Middle frontal gyrus (tissue), 1 donor: ENCODE measurements around the gene STX10.
A peak's percentile ranks its signal among the peaks of the same experiment; 100 is the strongest.

Source experiments
- DNase-seq: peaks from one replicate; pipeline ENCODE4 v3.0.0-alpha.2; 2015; ENCODE audit warnings: low spot score; ENCODE audit errors: extremely low spot score

STX10 gene

GRCh38 chr19:13120031-13120430, 30.1 kb downstream of the STX10 start:
- no peak for DNase-seq

DNA sequence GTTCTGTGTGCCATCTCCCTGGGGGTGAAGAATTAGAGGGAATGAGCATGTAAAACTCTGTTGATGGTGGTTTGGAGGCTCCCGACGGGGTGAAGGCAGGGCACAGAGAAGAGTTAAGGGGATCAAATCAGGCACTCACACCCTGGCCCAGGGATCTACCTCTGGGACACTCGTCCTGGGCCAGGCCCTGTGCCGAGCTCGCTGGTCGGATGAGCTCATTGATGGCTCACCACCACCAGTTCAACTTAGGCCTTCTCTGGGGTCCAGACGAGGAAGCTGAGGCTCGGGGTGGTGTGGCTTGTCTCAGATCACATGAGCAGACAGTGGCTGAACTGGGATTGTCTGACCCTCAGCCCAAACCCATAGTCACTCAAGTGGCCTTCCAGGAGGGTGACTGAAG, 30.5 kb downstream of the STX10 start:
- DNase-seq, result no peak

DNA sequence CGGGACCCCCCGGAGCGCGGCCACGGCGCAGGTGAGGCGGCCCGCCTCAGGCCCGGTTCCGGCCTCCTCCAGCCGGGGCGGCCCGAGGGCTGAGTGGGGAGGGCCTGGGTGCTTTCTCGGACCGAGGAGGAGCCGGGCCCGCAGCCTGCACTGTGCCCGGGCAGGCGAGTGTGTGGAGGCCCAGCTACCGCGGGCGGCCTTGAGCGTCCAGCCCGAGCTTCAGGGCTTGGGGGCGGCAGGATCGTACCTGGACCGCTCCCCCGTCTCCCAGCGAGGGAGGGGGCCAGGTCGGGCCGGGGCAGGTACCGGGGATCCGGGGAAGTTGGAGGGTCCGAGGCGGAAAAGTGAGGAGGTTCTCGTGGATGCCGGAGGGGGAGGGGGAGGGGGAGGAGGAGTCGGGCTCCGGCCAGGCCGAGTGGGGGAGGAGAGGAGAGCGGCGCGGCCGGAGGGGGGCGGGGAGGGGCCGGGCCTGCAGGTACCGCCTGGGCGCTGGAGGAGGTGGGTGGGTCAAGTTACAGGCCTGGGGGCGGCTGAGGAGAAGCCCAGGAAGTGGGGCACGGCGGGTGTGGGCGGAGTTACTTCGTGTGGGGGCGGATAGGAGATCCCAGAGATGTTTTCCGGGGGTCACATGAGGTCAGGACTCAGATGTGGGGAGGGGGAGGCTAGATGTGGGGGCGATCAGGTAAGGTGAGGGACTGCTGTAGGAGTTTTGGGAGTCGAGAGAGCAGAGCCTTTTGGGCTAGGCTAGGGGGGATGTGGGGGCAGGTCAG, 31.6 kb downstream of the STX10 start:
- DNase-seq, result no peak

DNA sequence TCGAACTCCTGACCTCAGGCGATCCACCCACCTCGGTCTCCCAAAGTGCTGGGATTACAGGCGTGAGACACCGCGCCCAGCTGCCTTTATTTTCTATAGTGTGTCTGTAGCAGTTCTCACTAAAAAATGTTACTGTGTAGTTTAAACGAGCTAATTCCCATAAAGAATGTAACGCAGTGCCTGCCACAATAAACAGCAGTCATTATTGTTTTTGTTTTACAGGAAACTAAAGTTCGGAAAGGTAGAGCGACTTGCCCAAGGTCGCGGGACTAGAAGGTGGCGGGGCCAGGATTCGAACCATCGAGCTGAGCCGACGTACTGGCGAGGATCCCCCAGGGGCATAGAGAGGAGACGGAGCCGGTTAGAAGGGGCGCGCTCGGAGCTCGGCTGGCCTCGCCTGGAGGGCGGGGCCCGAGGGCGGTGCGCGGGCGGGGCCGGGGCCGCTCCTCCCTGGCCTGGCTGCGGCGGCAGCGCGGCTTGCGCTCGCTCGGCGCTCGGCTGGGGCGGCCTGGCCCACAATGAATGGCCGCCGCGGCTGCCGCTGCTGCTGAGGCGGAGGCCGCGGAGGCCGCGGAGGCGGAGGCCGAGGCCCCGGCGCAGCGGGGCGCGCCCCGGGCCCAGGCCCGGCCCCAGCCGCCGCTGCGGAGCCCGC, 32.3 kb downstream of the STX10 start, which contains the start of gene NACC1:
NACC1 (plus strand) TSS at position 493 of the 652 bp plus-strand sequence. CDS start 16,944 bp downstream, outside the sequence.
- peak; percentile 86 for DNase-seq

GRCh38 chr19:13117176-13117771, 32.9 kb downstream of the STX10 start:
- no peak for DNase-seq

DNA sequence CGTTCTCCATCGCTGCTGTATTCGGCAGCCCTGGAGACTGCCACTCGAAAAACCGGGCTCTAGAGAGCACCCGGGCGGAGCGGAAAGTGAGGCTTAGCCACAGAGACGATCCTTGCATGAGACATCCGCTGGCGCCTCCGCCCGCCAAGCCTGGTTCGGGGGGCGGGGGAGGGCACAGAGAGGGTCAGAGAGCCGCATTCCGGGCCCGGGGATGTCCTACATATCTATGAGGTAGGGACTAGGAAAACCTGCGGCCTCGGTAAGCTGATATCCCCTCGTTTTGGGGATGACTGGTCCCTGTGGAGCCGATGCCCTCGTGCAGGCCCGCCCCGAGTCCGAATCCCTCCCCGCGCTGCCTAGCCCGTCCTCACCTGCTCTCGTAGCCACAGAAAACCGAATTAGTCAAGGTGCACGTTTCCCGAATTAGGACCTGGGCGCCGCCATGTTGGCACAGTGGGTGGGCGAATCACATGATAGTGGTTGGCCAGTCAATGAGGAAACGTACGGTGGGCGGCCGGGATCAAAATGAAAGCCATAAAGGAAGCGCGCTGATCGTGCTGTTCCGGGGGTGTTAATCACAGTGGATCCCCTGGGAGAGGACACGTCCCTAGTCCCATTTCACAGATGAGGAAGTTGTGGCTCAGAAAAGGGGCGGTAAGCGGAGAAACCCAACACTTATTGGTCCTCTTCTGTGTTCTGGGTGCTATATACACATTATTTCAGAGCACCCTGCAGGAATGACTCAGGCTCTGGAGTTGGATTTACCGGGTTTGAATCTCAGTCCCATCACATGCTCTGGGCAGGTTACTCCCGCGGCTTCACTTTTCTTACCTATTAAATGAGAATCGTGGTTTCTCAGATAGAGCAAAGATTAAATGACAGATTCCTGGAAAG, 33.6 kb downstream of the STX10 start, which contains the start of gene TRMT1:
TRMT1 (minus strand) TSS at position 459 of the 894 bp plus-strand sequence; CDS start at position 118, 341 bp downstream.
- peak; percentile 83 for DNase-seq

GRCh38 chr19:13115936-13116281, 34.3 kb downstream of the STX10 start:
- no peak for DNase-seq

DNA sequence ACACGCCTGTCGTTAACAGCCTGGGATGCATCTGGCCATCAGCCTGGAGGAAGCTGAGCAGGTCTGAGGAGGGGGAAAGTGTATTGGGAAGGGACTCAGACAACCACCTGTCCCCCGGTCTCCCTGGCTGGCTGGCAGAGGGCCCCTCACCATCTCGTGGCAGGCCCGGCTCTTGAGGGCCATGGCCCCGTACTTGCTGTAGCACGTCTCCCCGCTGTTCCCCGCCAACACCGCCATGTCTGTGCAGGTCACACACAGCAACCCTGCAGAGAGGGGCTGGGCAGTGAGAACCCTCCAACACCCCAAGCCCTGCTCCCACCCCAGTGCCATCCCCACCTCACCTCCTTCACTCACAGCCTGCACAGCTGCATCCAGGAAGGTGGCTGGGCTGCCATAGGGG, 37.6 kb downstream of the STX10 start:
- DNase-seq, result no peak

DNA sequence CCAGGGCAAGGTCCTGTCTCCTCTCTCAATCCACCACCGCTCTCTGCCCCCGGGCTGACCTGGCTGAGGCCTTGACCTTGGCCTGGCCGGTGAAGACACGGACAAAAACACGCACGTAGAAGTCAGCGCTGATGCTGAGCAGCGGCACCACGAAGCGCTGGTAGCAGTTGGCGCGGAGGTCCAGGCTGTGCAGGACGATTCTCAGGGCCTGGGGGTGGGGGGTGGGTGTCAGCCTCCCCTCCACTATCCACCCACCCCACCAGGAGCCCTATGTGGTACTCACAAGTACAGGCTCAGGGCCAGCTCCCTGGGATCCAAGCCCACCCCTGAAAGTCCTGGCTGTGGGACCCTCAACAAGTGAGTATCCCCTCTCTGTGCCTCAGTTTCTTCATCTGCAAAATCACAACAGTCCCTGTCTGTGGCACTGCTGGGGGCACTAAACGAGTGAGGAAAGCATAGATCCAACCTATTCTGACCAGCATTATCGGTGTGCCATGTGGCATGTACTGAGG, 40.0 kb downstream of the STX10 start:
- no peak for DNase-seq

GRCh38 chr19:13109361-13110098, 40.6 kb downstream of the STX10 start:
- no peak for DNase-seq

GRCh38 chr19:13104848-13105711, 45.1 kb downstream of the STX10 start:
- DNase-seq, result no peak

GRCh38 chr19:13104360-13104847, 45.8 kb downstream of the STX10 start:
- no peak for DNase-seq

DNA sequence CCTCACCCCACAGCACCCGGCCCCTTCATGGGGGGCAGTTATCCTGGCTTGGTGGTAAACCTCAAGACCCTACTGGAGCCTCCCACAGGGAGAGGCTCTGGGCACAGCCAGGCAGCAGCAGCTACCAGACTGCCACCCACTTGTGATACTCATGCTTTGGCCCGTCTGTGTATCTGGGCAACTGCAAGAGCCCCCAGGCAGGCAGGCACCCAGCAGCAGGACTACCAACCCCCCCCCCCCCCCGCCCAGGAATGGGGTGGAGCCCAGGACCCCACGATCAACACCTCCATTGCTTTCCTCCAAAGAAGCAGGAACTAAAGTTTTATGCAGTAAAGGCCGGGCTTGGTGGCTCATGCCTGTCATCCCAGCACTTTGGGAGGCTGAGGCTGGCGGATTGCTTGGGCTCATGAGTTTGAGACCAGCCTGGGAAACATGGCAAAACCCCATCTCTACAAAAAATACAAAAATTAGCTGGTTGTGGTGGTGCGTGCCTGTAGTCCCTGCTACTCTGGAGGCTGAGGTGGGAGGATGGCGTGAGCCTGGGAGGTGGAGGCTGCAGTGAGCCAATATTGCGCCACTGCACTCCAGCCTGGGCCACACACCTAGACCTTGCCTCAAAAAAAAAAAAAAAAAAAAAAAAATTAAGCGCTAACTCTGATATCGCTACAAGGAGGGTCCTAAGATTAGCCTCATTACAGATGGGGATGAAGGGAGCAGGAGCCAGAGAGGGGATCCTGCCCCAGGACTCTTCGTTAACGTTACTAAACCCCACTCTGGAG, 46.4 kb downstream of the STX10 start:
- DNase-seq, result no peak

GRCh38 chr19:13102666-13103580, 47.3 kb downstream of the STX10 start, which contains the start of gene LYL1:
TSS of gene LYL1 (minus strand) at chr19:13102858. CDS start at chr19:13101171, 1,687 bp downstream.
- no peak for DNase-seq

DNA sequence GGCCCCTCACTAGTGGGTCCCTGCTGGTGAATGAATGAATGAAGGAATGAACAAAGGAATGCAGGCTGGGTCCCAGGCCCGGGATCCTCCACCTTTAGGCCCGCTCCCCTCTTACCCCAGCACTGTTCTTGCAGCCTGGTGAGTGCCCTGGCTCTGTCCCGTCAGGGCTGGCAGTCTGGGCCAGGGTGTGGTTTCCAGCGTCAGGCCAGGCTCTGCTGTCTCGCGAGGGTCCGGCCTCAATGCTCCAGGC, 47.8 kb downstream of the STX10 start:
- DNase-seq, result no peak

DNA sequence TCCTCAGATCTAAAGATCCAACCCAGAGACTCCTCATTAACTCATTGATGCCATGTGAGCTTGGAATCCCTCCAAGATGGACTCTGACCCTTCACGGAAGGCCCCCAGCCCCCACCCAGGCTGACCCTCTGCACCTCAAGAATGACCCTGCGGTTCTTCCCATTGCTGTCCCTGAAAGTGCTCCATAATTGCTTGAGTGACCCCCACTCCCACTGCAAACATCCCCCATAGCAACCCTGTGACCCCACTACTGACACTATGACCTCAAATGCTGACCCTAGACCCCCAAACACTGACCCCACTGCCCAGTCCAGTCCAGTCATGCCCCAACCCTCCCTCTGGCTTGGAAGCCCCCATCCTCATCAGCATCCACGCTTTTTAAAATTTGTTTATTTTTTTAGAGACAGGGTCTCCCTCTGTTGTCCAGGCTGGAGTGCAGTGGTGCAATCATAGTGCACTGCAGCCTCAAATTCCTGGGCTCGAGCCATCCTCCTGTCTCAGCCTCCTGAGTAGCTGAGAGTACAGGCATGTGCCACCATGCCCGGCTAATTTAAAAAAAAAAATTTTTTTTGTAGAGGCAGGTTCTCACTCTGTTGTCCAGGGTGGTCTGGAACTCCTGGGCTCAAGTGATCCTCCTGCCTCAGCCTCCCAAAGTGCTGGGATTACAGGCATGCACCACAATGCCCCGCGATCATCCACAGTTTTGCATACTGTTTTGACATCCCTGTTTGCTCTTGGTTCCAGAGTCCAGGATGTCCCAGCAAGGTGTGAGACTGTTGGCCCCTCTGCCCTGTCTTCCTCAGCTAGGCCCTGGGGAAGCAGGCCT, 48.4 kb downstream of the STX10 start:
- DNase-seq, result no peak
